ENCODE measurements around the gene WNT3A. TPM values are rescaled to one million over a fixed set of nuclear protein-coding genes. Genes with fewer than 3 reads are reported as not detected.

WNT3A gene
- total RNA-seq, 1 experiment from 2014 or later = not detected

- CTCF ChIA-PET = interaction anchor here (0.8 to 1.4 kb wide), 2 partner anchors 36 to 88 kb away, joined by 3 read pairs; no protein-coding TSS in a partner anchor
- no peak for TF ChIP-seq CTCF (IDR thresholded peaks at IDR 0.05; ENCODE audit: unreplicated experiment)
- Mint-ChIP-seq H3K4me3 (ENCODE audit: low read depth, unreplicated experiment) (peak overlapping the region; percentile 53), H3K27me3 (ENCODE audit: unreplicated experiment) (no peaks in the 10 kb centered on the region), H3K4me1 (ENCODE audit: low read depth, unreplicated experiment) (peaks cover 84% of the 10 kb centered on the region), H3K27ac (ENCODE audit: unreplicated experiment) (peak overlapping the region; percentile 77), H3K36me3 (ENCODE audit: insufficient read depth, unreplicated experiment) (peaks cover 100% of the 10 kb centered on the region), H3K9me3 (ENCODE audit: low read depth, unreplicated experiment) (no peaks in the 10 kb centered on the region)
- peak; percentile 48 for DNase-seq
- intact Hi-C loops (cut with micrococcal nuclease; ENCODE audit: unreplicated experiment) = no loop called here
- no TSS peak for BruUV-seq (replicated peaks)
These were observed 81.0 kb downstream of the WNT3A start for GRCh38 chr1:228087771-228088251.

- intact Hi-C loops (cut with micrococcal nuclease; ENCODE audit: unreplicated experiment) = no loop called here
- Mint-ChIP-seq H3K27ac (ENCODE audit: unreplicated experiment) (peak overlapping the region; percentile 77), H3K4me3 (ENCODE audit: low read depth, unreplicated experiment) (peak overlapping the region; percentile 53), H3K9me3 (ENCODE audit: low read depth, unreplicated experiment) (no peaks in the 10 kb centered on the region), H3K36me3 (ENCODE audit: insufficient read depth, unreplicated experiment) (peaks cover 100% of the 10 kb centered on the region), H3K27me3 (ENCODE audit: unreplicated experiment) (no peaks in the 10 kb centered on the region), H3K4me1 (ENCODE audit: low read depth, unreplicated experiment) (peaks cover 82% of the 10 kb centered on the region)
- no TSS peak for BruUV-seq (replicated peaks)
- no peak for DNase-seq
- no peak for TF ChIP-seq CTCF (IDR thresholded peaks at IDR 0.05; ENCODE audit: unreplicated experiment)
- CTCF ChIA-PET = interaction anchor here (0.7 kb wide), 1 partner anchor 10 kb away, joined by 3 read pairs; no protein-coding TSS in a partner anchor
These were observed 82.0 kb downstream of the WNT3A start for GRCh38 chr1:228088586-228089498.

GRCh38 chr1:228089519-228090380, 83.0 kb downstream of the WNT3A start:
- Mint-ChIP-seq H3K36me3 (ENCODE audit: insufficient read depth, unreplicated experiment) (peaks cover 100% of the 10 kb centered on the region), H3K27ac (ENCODE audit: unreplicated experiment) (no peak overlapping the region), H3K9me3 (ENCODE audit: low read depth, unreplicated experiment) (no peaks in the 10 kb centered on the region), H3K4me3 (ENCODE audit: low read depth, unreplicated experiment) (no peak overlapping the region), H3K4me1 (ENCODE audit: low read depth, unreplicated experiment) (peaks cover 73% of the 10 kb centered on the region), H3K27me3 (ENCODE audit: unreplicated experiment) (no peaks in the 10 kb centered on the region)
- CTCF ChIA-PET = no interaction called here
- intact Hi-C loops (cut with micrococcal nuclease; ENCODE audit: unreplicated experiment) = no loop called here
- DNase-seq = no peak
- TF ChIP-seq CTCF (IDR thresholded peaks at IDR 0.05; ENCODE audit: unreplicated experiment) = no peak
- no TSS peak for BruUV-seq (replicated peaks)

GRCh38 chr1:228090613-228091081, 83.8 kb downstream of the WNT3A start:
- Mint-ChIP-seq H3K9me3 (ENCODE audit: low read depth, unreplicated experiment) (peaks cover 6% of the 10 kb centered on the region), H3K4me3 (ENCODE audit: low read depth, unreplicated experiment) (no peak overlapping the region), H3K36me3 (ENCODE audit: insufficient read depth, unreplicated experiment) (peaks cover 100% of the 10 kb centered on the region), H3K27me3 (ENCODE audit: unreplicated experiment) (no peaks in the 10 kb centered on the region), H3K27ac (ENCODE audit: unreplicated experiment) (no peak overlapping the region), H3K4me1 (ENCODE audit: low read depth, unreplicated experiment) (peaks cover 69% of the 10 kb centered on the region)
- TF ChIP-seq CTCF (IDR thresholded peaks at IDR 0.05; ENCODE audit: unreplicated experiment) = no peak
- BruUV-seq (replicated peaks) = no TSS peak
- intact Hi-C loops (cut with micrococcal nuclease; ENCODE audit: unreplicated experiment) = no loop called here
- CTCF ChIA-PET = interaction anchor here (1.2 kb wide), 1 partner anchor 86 kb away, joined by 4 read pairs; no protein-coding TSS in a partner anchor
- no peak for DNase-seq

Data from Calu3 (cell line).